ENCODE data around the gene POLQ.

DNA sequence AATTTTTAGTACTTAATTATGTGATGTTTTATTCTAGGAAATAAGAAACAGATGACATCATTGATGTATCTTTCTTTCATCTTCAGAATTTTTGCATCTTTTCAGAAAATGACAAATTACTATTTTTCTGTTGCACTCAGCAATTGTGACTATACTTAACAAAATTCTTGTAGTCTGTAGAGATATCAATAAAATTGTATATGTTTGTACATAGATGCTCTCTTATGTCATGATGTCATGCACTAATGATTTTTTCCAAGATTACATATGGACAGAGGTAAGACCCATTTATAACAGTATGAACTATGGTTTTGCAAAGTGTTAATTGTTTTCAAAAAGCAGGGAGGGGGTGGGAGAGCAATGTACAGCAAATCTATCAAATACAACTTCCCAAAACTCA, 121.2 kb downstream of the POLQ start:
- TF ChIP-seq CTCF (IDR thresholded peaks at IDR 0.05 in 2 of 3, conservative IDR thresholded peaks at IDR 0.05 in 1 of 3; ENCODE audit: control insufficient read depth in 2 of 3, extremely low read depth in 1 of 3, insufficient read depth in 1 of 3, low read depth in 3 of 3, low read length in 3 of 3) (no peak), RFX5 (IDR thresholded peaks at IDR 0.05; ENCODE audit: low read depth, low read length) (no peak), CEBPZ (IDR thresholded peaks at IDR 0.05; ENCODE audit: low read depth, low read length) (no peak), ZNF24 (IDR thresholded peaks at IDR 0.05) (no peak)

Measured in GM12878 (cell line).